GM21723 (cell line): ENCODE measurements around the gene AKT3.
"Not testable (repeated sequence)": the region's sequence is repeated elsewhere in the genome, so short reads cannot be mapped to it uniquely, and the experiment has no call there.

Experiments used
- ATAC-seq: cut with Tn5 transposase; IDR thresholded peaks from one replicate; pipeline ENCODE4 v1.9.1; 2021; ENCODE audit warnings: mild to moderate bottlenecking, moderate library complexity; ENCODE audit not compliant: unreplicated experiment

Gene AKT3

GRCh38 chr1:243850202-243850451, at the start of gene AKT3:
Gene AKT3, minus strand, starts transcription at chr1:243850243. Its CDS starts 7,073 bp downstream, at chr1:243843170.
- ATAC-seq, result peak; percentile 65

- ATAC-seq, result no peak
Measured at GRCh38 chr1:243898278-243898677, 48.2 kb upstream of the AKT3 start.

GRCh38 chr1:243896313-243896712, 46.3 kb upstream of the AKT3 start:
- ATAC-seq, result no peak

- ATAC-seq, result no peak
Measured at GRCh38 chr1:243892456-243892855, 42.4 kb upstream of the AKT3 start.

GRCh38 chr1:243890576-243890975, 40.5 kb upstream of the AKT3 start:
- no peak for ATAC-seq

GRCh38 chr1:243885806-243886205, 35.8 kb upstream of the AKT3 start:
- no peak for ATAC-seq

GRCh38 chr1:243884603-243885002, 34.6 kb upstream of the AKT3 start:
- ATAC-seq, result no peak

- ATAC-seq, result no peak
Measured at GRCh38 chr1:243883551-243883950, 33.5 kb upstream of the AKT3 start.

- no peak for ATAC-seq
Measured at GRCh38 chr1:243882276-243882675, 32.2 kb upstream of the AKT3 start.

GRCh38 chr1:243877058-243877457, 27.0 kb upstream of the AKT3 start:
- not testable (repeated sequence) for ATAC-seq

- ATAC-seq, result no peak
Measured at GRCh38 chr1:243855616-243856318, 5.7 kb upstream of the AKT3 start.

- no peak for ATAC-seq
Measured at GRCh38 chr1:243851765-243852164, 1.7 kb upstream of the AKT3 start.

- ATAC-seq, result no peak
Measured at GRCh38 chr1:243851257-243851756, 1.3 kb upstream of the AKT3 start.

- peak; percentile 51 for ATAC-seq
Measured at GRCh38 chr1:243850452-243851256, 611 bp upstream of the AKT3 start.

- peak; percentile 23 for ATAC-seq
Measured at GRCh38 chr1:243849421-243850201, 432 bp downstream of the AKT3 start.

- peak; percentile 30 for ATAC-seq
Measured at GRCh38 chr1:243848858-243849420, 1.1 kb downstream of the AKT3 start.

- no peak for ATAC-seq
Measured at GRCh38 chr1:243848165-243848857, 1.7 kb downstream of the AKT3 start.

- ATAC-seq, result no peak
Measured at GRCh38 chr1:243846761-243847160, 3.3 kb downstream of the AKT3 start.

- ATAC-seq, result no peak
Measured at GRCh38 chr1:243845888-243846287, 4.2 kb downstream of the AKT3 start.

- ATAC-seq, result no peak
Measured at GRCh38 chr1:243844186-243844585, 5.9 kb downstream of the AKT3 start.
